GM18907 (cell line): ENCODE measurements around the gene CEMIP.

ENCODE experiments used
- ATAC-seq: cut with Tn5 transposase; IDR thresholded peaks from one replicate; pipeline ENCODE4 v1.9.1; 2021; ENCODE audit warnings: mild to moderate bottlenecking, moderate library complexity; ENCODE audit not compliant: unreplicated experiment

Gene CEMIP, protein sequence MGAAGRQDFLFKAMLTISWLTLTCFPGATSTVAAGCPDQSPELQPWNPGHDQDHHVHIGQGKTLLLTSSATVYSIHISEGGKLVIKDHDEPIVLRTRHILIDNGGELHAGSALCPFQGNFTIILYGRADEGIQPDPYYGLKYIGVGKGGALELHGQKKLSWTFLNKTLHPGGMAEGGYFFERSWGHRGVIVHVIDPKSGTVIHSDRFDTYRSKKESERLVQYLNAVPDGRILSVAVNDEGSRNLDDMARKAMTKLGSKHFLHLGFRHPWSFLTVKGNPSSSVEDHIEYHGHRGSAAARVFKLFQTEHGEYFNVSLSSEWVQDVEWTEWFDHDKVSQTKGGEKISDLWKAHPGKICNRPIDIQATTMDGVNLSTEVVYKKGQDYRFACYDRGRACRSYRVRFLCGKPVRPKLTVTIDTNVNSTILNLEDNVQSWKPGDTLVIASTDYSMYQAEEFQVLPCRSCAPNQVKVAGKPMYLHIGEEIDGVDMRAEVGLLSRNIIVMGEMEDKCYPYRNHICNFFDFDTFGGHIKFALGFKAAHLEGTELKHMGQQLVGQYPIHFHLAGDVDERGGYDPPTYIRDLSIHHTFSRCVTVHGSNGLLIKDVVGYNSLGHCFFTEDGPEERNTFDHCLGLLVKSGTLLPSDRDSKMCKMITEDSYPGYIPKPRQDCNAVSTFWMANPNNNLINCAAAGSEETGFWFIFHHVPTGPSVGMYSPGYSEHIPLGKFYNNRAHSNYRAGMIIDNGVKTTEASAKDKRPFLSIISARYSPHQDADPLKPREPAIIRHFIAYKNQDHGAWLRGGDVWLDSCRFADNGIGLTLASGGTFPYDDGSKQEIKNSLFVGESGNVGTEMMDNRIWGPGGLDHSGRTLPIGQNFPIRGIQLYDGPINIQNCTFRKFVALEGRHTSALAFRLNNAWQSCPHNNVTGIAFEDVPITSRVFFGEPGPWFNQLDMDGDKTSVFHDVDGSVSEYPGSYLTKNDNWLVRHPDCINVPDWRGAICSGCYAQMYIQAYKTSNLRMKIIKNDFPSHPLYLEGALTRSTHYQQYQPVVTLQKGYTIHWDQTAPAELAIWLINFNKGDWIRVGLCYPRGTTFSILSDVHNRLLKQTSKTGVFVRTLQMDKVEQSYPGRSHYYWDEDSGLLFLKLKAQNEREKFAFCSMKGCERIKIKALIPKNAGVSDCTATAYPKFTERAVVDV (N-terminal part only)

DNA sequence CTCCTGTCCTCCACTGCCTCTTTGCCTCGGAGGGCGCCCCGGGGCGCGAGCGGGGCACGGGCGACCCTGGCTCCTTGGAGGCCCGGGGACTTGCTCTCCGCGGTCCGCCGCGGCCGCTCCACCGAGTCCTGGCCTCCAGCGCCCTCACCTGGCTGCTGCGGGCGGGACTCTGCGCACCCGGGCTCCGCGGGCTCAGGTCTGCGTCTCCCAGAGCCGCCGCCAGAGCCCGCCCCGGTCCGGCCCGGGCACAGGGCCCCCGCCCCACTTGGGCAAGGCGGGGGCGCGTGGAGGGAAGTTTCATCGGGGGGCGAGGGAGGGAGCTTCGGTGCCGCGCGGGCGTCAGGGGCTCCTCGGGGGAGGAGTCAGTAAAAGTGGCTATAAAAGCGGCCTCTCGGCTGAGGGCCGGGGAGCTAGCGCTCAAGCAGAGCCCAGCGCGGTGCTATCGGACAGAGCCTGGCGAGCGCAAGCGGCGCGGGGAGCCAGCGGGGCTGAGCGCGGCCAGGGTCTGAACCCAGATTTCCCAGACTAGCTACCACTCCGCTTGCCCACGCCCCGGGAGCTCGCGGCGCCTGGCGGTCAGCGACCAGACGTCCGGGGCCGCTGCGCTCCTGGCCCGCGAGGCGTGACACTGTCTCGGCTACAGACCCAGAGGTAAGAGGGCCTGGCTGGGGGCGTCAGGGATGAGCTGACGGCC is at the start of gene CEMIP:
Gene CEMIP, plus strand, starts transcription at position 407 of the 694 bp plus-strand sequence. CDS start 94,510 bp downstream, outside the sequence.
- no peak for ATAC-seq

DNA sequence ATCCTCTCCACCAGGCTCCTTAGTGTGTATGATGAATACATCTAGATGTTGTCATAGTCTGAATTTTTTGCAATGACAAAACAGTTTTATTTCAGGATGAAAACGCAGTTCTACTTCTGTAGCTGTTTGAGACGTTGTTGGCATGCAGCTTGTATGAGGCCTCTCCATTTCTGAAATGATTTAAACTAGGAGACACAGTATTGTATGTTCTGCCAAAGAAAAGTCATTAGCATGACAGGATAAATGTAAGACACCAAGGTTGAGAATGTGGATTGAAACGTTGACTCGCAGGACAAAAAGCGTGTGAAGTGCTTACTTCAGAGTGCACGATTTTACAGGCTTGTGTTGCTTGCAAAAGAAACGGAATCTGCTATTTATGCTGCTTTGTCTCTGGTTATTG is 48.8 kb upstream of the CEMIP start:
- ATAC-seq = no peak

DNA sequence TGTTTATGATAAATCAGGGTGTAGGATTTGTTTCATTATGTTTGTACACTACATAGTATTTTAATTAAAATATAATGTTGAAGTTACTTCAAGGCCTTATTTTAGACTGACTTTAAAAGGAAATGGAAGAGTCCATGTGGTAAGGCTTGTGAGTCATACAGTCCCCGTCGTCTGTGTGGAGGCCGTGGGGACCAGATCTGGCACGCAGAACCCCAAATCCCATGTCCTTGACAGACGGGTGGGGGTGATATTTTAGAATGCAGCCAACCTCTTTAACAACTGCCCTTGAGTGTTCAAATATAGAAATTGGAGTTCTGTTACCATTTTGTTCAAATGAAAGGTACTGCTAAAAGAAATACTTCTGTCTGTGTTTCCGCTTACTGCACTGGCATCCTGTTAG is 48.2 kb upstream of the CEMIP start:
- ATAC-seq = no peak

DNA sequence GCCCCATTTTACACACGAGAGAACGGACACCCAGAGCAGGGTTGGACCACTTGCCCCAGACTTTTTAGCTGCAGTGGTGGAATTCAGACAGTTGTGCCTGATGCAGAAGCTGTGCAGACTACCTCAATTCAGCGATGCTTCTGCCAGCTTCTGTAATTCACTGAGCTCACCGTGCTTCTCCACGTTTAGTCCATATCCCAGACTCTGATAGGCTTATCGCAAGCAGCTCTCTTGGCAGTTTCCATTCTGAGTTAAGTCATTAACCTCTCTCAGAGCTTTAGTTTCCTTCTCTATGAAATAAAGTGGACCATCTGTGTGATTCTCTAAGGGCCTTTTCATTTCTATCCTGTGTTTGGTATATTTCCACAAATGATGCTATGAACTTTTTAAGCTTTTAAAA is 47.0 kb upstream of the CEMIP start:
- no peak for ATAC-seq

DNA sequence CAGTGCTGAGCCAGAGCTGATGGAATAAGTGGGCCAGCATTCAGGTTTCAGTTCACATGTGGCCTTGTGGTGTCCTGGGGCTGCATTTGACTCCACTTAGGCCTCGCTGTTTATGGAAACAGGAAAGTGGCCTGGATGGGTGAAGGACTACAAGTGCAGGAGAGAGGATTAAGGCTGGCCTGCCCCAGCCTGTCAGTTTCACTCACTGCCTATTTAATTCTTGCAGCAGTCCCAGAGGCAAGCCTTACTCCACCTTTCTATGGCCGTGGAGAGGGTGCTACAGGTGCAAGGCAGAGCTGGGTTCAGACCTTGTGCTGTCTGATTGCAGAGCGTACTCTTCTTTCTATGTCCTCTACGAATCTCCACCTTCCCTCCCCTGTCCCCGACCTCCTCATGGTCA is 46.4 kb upstream of the CEMIP start:
- no peak for ATAC-seq

DNA sequence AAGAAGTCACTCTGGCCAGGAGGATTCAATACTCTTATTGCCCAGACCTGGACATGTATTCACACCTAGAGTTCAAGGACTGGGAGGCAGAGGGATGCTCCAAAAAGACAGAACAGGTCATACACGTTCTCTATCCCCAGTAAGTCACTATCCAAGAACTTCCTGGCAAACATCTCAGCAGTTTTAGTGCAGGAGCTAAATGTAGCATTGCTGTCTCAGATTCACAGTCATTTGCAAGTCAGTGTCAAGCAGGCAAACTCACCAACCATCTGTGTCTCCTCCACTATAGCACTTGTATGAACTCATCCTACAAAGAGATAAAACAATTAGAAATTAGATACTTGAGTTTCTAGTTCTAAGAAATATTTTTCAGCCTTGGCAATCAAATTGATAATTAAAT is 45.7 kb upstream of the CEMIP start:
- no peak for ATAC-seq

DNA sequence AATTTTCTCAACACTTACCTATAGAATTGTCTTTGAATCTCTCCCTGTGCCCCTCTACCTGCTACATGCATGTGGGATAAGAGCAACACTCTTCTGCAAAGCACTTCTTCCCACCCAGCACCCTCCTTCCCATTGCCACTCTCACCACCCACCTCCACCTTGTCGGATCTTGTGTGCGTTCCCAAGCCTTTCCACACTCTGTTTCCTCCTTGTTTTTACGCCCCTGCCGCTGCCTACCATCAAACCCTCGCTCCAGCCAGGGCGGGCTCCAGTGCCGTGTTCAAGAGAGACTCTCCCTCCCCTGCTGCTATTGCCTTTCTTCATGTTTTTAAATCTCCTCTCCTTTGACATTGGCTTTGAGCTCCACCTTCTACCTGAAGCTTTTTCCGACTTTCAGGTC is 43.8 kb upstream of the CEMIP start:
- ATAC-seq = no peak

DNA sequence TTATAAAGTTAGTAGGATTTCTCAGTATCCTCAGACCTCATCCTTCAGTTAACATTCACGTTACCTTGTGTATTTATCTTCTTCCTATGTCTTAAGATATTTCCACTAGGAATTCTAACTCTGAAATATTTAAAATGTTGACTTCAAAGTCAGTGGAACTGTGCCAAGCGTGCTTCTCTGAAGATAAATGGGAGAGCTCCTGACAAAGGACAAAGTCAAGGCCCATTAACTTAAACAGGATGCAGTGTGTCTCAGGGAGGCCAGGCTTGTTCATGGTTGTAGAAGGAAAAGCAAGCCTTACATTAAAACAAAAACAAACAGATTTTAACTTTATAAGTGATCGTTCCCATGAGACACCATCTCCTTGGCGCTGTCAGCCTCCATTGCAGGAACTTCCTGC is 42.6 kb upstream of the CEMIP start:
- no peak for ATAC-seq

DNA sequence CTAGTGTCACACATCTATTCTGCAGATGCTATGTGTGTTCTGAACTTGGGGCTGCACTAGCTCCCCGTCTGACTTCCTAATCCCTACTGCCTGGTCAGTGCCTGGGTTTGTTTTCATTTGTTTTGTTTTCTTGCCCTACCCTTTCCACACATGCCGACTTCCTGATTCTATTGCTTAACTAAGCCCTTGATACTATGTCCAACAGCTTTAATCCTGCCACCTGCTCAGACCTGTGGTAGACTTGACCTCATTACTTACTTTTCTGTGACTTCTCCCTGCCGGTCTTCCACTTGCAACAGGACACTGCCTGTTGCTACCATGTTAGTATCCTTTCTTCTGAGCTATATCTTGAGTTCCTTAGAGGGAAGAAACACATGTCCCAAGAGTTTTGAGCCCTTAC is 39.3 kb upstream of the CEMIP start:
- ATAC-seq = no peak

DNA sequence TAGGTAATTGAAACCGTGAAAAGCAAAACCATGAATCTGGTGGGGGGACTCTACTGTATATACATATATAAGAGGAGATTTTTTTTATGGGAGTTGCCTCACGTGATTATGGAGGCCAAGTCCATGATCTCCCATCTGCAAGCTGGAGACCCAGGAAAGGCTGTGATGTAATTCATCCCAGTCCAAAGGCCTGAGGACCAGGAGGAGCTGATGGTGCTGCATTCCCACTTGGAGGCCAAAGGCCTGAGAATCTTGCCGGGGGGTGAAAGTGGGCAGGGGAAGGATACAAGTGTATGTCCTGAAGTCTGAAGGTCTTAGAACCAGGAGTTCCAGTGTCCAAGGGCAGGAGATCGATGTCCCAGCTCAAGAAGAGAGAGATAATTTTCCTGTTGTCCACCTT is 37.1 kb upstream of the CEMIP start:
- ATAC-seq = no peak

DNA sequence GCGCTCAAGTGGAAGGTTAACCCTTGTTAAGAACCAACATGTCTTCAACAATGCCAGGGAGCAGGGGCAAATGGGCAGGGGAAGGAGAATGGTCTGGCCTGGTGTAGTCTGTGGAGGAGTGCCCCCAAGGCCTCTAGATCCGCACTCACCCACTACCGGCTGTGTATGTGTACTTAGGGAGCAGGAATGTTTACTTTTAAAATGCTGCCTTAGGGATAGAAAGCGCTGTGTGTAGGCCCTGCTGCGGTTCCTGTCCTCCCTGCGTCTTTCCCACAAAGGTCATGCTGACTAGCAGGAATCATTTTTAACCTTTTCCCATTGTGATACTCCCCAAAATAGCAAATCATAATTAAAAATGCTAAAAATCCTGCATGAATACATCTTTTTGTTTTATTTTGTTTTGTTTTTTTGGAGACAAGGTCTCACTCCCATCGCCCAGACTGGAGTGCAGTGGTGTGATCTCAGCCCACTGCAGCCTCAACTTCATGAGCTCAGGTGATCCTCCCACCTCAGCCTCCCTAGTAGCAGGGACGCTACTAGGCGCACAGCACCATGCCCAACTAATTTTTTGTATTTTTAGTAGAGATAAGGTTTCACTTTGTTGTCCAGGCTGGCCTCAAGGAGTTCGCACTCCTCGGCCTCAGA is 35.9 kb upstream of the CEMIP start:
- ATAC-seq = no peak

DNA sequence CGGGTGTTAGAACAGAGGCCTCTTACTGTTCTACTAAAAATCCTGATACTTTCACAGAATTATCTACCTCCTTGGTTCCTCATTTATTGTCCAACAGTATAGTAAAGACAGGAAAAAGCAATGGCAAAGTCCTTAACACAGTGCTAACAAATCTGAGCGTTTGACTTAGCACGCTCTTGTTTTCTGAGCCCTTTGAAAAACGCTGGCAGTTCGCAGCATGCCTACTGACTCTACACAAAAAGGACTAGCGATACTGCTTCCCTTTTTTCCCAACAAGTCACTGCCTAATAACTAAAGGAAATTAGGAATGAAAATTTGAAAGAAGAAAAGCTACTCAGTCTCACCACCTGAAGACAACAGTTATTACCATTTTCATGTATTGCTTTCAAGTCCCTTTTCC is 34.8 kb upstream of the CEMIP start:
- ATAC-seq = no peak

DNA sequence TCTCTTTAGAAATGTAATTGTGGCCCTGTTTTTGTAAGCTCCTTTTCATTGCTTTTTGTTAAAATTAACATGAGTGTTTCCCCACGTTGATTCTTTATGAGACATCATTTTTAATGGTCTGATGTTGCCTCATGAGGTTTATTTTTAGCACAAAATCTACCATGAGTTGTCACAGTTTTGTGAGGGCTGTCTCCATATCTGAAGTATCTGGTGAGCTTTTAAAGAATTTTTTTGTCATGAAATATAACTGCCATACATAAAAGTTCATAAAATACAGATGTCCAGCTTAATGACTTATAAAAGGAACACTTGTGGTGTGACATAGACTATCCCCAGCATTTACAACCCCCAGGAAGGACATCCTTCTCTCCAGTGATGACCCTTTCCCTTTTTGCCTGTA is 34.3 kb upstream of the CEMIP start:
- ATAC-seq = no peak

DNA sequence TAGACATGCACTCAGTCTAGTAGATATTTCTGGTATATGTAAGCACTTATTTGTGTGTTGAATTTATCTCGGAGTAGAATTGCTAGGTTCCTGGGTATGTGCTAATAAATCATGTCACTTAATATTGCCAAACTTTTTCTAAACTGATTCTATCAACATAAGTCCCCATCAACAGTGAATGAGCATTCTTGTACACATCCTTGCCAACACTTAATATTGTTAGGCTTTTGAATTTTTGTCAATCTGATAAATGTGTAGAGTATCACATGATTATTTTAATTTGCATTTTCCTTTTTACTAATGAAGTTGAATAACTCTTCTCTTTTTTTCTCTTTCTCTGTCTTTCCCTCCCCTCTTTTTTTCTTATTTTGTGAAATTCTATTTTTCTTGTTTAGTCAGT is 33.3 kb upstream of the CEMIP start:
- ATAC-seq = no peak

DNA sequence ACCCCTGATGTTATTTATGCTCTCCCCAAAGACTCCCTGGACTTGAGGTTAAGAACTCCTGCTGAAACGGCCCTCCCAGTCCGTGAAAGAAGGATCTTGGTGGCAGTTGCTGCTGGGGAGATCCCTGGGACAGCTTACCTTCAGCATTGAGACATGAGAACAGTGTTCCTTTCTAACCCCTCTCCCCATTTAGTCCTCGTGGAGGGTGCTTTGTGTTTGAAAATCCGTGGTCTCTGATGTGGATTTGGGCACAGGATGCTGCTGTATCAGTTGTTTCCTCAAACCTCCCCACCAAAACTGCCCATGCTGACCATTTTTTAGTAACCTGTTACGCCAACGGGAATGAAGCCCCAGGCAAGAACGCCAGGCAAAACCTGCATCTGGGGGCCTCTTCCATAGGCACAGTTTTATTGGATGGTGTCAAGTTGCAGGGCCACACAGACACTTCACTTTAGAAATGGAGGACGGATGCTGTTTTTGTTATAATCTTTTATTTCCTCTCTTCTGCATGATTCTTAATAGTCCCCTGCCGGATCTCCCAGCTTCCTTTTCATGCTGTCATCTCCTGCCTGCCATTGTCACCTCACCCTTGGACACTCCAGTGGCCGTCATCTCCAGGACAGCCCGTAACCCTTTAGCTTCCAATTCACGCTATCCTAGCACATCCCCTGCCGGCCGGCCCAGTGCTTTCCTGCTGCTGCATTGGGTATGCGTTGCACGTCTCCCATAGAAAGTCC is 31.7 kb upstream of the CEMIP start:
- no peak for ATAC-seq

DNA sequence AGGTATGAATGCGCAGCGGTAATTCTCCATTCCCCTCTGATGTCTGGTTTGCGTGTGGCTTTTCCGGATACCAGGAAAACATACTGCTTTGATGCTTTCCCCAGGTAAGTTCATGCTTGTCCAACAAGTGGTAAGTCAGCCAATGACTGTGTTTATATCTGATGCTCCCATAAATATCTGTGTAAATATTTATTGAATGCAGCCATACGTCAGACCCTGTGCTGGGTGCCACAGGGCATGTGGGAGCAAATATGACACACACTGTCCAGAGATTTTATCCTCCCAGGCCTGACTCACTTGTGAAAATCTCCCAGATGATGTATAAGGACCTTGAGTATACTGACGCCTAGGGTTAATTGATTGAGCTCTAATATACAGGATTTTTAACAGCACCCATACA is 29.6 kb upstream of the CEMIP start:
- ATAC-seq = no peak

DNA sequence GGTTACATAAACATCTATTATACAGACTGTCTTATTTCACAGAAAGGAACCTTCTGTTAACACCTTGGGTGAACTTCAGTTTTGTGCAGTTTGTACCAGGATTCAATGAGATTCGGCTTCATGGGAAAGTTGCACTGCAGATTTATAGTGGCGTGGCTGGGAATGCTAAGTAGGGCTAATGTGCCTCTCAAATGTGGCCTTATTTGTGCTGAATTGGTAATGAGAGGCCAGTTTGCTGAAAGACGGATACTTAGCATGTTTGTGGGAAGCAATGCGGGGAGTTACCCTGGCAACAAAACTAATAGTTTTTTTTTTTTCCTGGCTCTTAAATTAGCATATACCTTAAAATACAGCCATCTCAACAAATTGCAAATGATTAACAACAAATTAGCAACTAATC is 28.6 kb upstream of the CEMIP start:
- no peak for ATAC-seq

DNA sequence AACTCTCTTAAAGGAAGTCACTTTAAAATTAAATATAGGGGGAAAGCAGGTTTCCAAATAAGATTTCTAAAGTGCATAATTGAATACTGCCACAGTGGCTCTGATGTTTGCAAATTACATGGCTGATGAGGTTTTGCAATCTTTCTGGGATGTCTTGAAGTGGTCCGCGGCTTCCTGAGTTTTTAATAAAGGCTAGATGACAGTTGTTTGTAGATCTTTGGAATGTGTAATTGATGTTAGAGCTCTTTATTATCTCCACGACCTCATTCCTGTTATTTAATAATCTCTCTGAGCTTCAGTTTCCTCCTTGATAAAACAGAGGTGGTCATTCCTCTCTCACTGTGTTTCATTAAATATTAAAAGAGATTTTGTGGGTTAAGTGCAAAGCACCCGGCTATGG is 27.0 kb upstream of the CEMIP start:
- ATAC-seq = no peak

DNA sequence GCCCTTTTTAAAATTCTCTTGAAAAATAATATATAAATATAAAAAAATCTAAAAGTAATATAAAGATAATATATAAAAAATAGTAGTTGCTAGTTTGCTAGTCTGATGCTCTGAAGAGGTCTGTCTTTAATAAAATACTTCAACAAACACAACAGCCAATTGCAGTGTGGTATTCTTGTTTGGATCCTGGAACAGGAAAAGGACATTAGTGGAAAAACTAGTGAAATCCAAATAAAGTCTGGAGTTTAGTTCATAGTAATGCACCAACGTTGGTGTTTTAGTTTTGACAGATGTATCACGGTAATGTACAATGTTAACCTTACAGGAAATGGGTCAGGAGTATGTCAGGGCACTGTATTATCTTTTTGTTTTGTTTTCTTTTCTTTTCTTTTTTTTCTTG is 26.0 kb upstream of the CEMIP start:
- no peak for ATAC-seq

DNA sequence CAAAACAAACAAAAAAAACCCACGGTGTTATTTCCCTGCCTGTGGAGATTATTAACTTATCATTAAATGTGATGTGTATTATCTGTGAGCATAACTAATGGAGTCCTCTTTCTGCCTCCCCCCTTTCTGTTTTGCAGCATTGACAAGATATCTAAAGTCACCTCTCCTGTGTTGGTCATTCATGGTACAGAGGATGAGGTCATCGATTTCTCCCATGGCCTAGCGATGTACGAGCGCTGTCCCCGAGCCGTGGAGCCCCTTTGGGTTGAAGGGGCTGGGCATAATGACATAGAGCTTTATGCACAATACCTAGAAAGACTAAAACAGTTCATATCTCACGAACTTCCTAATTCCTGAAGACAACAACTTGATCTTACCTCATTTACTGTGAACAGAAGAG is 25.2 kb upstream of the CEMIP start:
- ATAC-seq = no peak
